HG03575 (cell line): ENCODE results near the gene ZRANB1.

Experiments
- ATAC-seq: cut with Tn5 transposase; IDR thresholded peaks from one replicate; pipeline ENCODE4 v1.9.1; 2021; ENCODE audit not compliant: unreplicated experiment, insufficient number of reproducible peaks, low FRiP score; ENCODE audit errors: extremely low read depth

Gene ZRANB1

GRCh38 chr10:125026036-125026931, 84.4 kb downstream of the ZRANB1 start:
- ATAC-seq = no peak

- ATAC-seq = no peak
Observed at GRCh38 chr10:125026974-125027735, 85.2 kb downstream of the ZRANB1 start.

GRCh38 chr10:125027871-125028869, 86.2 kb downstream of the ZRANB1 start:
- ATAC-seq = no peak

- no peak for ATAC-seq
Observed at GRCh38 chr10:125029584-125030242, 87.8 kb downstream of the ZRANB1 start.

GRCh38 chr10:125030567-125031197, 88.8 kb downstream of the ZRANB1 start:
- ATAC-seq = no peak

GRCh38 chr10:125032474-125033020, 90.6 kb downstream of the ZRANB1 start:
- ATAC-seq = no peak

GRCh38 chr10:125033146-125033924, 91.4 kb downstream of the ZRANB1 start:
- no peak for ATAC-seq

GRCh38 chr10:125034675-125035074, 92.8 kb downstream of the ZRANB1 start:
- ATAC-seq = no peak

GRCh38 chr10:125035136-125035535, 93.2 kb downstream of the ZRANB1 start:
- ATAC-seq = no peak

GRCh38 chr10:125035588-125036295, 93.8 kb downstream of the ZRANB1 start:
- ATAC-seq = no peak

GRCh38 chr10:125037145-125037877, 95.4 kb downstream of the ZRANB1 start:
- no peak for ATAC-seq
